Aorta (tissue), 5 donors: ENCODE data around the gene SYNGR4. TPM values are rescaled to one million over a fixed set of nuclear protein-coding genes. Genes with fewer than 3 reads are reported as not detected.

ENCODE experiments used
- ATAC-seq: fragments of 200-7000 bp; cut with Tn5 transposase; one replicate; pipeline ENCODE4 v1.9.1; 2022; ENCODE audit warnings: moderate library complexity; ENCODE audit not compliant: low FRiP score
- DNase-seq, 2 donors: peaks; one replicate each; pipeline ENCODE4 v3.0.0-alpha.2; 2020
- H3K27ac ChIP-seq, 2 donors: one replicate each; pipeline ENCODE4 v1.5.1; 2013; ENCODE audit warnings: low read length in 2 of 2, mild to moderate bottlenecking in 2 of 2, moderate library complexity in 2 of 2, control low read depth in 1 of 2, inconsistent platforms in 1 of 2, low read depth in 1 of 2
- H3K27me3 ChIP-seq, 2 donors: one replicate each; pipeline ENCODE4 v1.6.1; 2013; ENCODE audit warnings: control low read depth in 1 of 2, low read length in 1 of 2, mild to moderate bottlenecking in 1 of 2, moderate library complexity in 1 of 2; ENCODE audit not compliant: insufficient read depth in 2 of 2, control insufficient read depth in 1 of 2
- H3K36me3 ChIP-seq, 2 donors: one replicate each; pipeline ENCODE4 v1.6.1; 2013; ENCODE audit warnings: control low read depth in 1 of 2, low read length in 1 of 2, mild to moderate bottlenecking in 1 of 2; ENCODE audit not compliant: insufficient read depth in 2 of 2, control insufficient read depth in 1 of 2
- H3K4me1 ChIP-seq, 2 donors: one replicate each; pipeline ENCODE4 v1.6.1; 2013; ENCODE audit warnings: low read length in 2 of 2, control low read depth in 1 of 2, mild to moderate bottlenecking in 1 of 2, moderate library complexity in 1 of 2; ENCODE audit not compliant: insufficient read depth in 2 of 2, control insufficient read depth in 1 of 2
- H3K4me3 ChIP-seq, 2 donors: one replicate each; pipeline ENCODE4 v1.5.1; 2013; ENCODE audit warnings: low read length in 2 of 2, control low read depth in 1 of 2, mild to moderate bottlenecking in 1 of 2
- H3K9me3 ChIP-seq: one replicate; pipeline ENCODE4 v1.6.1; 2013; ENCODE audit warnings: mild to moderate bottlenecking, low read length; ENCODE audit not compliant: control insufficient read depth
- WGBS, 2 donors: extraction: QIAGEN DNeasy Blood & Tissue Kit; methylation state at CpG; one replicate each; pipeline ENCODE4 v1.1.7; 2013; 5-methylcytosine and 5-hydroxymethylcytosine counted together
- intact Hi-C, 2 donors: fragments of 100-400 bp; cut with DNase I; formaldehyde crosslinking; loops; one replicate each; pipeline versions ENCODE4 v1.14.2 to v1.15.0; 2022
- polyA plus RNA-seq, 2 donors: library from polyadenylated mRNA; stranded (reverse); fragments of 200-250 nt; gene quantifications; one replicate each; pipeline ENCODE4 v1.2.3, GENCODE V29; 2013
- total RNA-seq, 2 donors: library from RNA; stranded (reverse); fragmentation: NEBNext Ultra II Directional; extraction: Animal tissue kit (Norgen Biotek cat#: 25700); gene quantifications; one replicate each; pipeline ENCODE4 v1.2.1, GENCODE V29; 2021
- donor health status: healthy with polysubstance abuse.
- donor health status: Bipolar disorder and iron deficiency.
- donor health status: DM: no; HTN: no; CAD: no.
- donor health status: DM: no; HTN: no; CAD: no.
- donor health status: DM: yes; HTN: yes; CAD: no.

Gene SYNGR4
- total and polyA plus RNA-seq, 4 donors, result not detected

DNA sequence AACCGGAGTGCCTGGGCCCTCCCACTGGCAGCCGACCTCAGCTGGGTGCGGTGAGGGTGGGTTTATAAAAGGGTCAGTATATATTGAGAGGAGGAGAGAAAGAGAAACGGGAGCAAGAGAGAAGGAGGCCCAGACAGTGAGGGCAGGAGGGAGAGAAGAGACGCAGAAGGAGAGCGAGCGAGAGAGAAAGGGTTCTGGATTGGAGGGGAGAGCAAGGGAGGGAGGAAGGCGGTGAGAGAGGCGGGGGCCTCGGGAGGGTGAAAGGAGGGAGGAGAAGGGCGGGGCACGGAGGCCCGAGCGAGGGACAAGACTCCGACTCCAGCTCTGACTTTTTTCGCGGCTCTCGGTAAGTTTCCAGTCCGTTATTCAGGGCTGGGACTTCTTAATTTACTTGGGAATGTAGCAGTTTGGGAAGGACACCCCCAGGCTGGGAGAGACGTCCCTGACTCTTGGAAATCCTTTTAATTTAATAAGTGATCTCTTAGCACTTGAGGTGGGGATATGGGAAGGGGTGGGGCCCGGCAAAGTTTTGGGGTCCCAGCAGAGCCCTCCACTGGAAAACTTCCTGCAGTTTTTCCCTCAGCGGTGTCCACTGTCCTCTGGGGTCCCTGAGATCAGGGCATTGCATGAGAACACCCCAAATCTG is 38.8 kb upstream of the SYNGR4 start, which contains the start of gene EMP3:
Gene EMP3 (plus strand): TSS at position 288 of the 646 bp plus-strand sequence. CDS start 1,293 bp downstream, outside the sequence.
- peak within 1 kb of the TSS; percentile 56 to 82 for H3K4me3 ChIP-seq
- intact Hi-C loops, result loop anchor here in 1 of 2 donors (10.0 kb wide), 1 partner anchor 119 kb away; the partner anchor contains the start of gene GRWD1
- 0 to 1% methylated on average over 22 of the region's 22 CpGs for WGBS, 2 donors
- DNase-seq (peak; percentile 92 to 94), ATAC-seq (peak; percentile 80)
- no peaks in the 10 kb centered on the region for H3K4me1 ChIP-seq
- H3K9me3 ChIP-seq, result no peaks in the 10 kb centered on the region
- peak within 1 kb of the TSS in 1 of 2 donors; percentile 82 for H3K27ac ChIP-seq
- H3K27me3 ChIP-seq, result no peaks in the 10 kb centered on the region
- no peaks in the 10 kb centered on the region for H3K36me3 ChIP-seq

DNA sequence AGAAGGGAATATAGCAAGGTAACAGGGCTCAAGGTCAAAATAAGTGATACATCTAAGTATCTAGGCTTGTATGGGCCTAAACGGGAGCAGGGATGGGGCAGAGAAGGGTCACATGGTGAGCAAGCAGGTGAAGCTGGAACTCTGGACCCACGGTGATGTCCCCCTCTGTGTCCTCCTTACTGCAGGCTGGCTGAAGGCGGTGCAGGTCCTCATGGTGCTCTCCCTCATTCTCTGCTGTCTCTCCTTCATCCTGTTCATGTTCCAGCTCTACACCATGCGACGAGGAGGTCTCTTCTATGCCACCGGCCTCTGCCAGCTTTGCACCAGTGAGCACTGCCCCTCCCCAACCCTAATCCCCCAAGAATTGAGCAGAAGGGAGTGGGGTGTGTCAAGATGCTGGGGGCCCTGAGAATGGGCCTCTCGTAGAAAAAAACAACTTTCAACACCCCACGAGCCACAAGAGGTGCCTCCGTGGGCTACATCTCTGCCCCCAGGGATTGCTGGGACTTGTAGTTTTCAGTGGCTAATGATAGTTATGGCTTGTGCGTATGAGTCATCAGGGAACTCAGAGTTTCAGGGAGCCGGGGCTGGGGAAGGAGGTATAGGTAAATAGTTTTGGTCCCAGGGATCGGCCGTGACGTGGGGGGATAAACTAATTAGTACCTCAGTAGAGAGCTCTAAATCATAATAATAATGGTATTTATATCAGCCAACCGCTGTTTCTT is 34.8 kb upstream of the SYNGR4 start:
- Histone ChIP-seq H3K27ac (no peak overlapping the region), H3K36me3 (no peaks in the 10 kb centered on the region), H3K4me3 (no peak overlapping the region), H3K4me1 (no peaks in the 10 kb centered on the region), H3K9me3 (no peaks in the 10 kb centered on the region), H3K27me3 (no peaks in the 10 kb centered on the region)
- DNase-seq (no peak), ATAC-seq (no peak)
- WGBS, 2 donors, result 73 to 77% methylated on average over 15 of the region's 15 CpGs
- intact Hi-C loops, result loop anchor here in 1 of 2 donors (10.0 kb wide), 1 partner anchor 115 kb away; the partner anchor contains the start of gene GRWD1

GRCh38 chr19:48330012-48330681 is 34.0 kb upstream of the SYNGR4 start:
- no peaks in the 10 kb centered on the region for H3K4me1 ChIP-seq
- no peak overlapping the region for H3K27ac ChIP-seq
- no peaks in the 10 kb centered on the region for H3K36me3 ChIP-seq
- intact Hi-C loops, result loop anchor here in 1 of 2 donors (10.0 kb wide), 2 partner anchors 65 to 255 kb away; no protein-coding TSS in a partner anchor
- ATAC-seq (no peak), DNase-seq (peak; percentile 77 to 83)
- H3K27me3 ChIP-seq, result no peaks in the 10 kb centered on the region
- H3K4me3 ChIP-seq, result no peak overlapping the region
- 71 to 72% methylated on average over 40 to 41 of the region's 41 CpGs for WGBS, 2 donors
- H3K9me3 ChIP-seq, result no peaks in the 10 kb centered on the region

GRCh38 chr19:48332351-48332661 is 31.9 kb upstream of the SYNGR4 start:
- no peaks in the 10 kb centered on the region for H3K36me3 ChIP-seq
- WGBS, 2 donors, result 60 to 69% methylated on average over 6 of the region's 6 CpGs
- H3K9me3 ChIP-seq, result no peaks in the 10 kb centered on the region
- ATAC-seq, result no peak
- no peak for DNase-seq
- peak overlapping the region in 1 of 2 donors; percentile 34 for H3K27ac ChIP-seq
- no peaks in the 10 kb centered on the region for H3K27me3 ChIP-seq
- H3K4me1 ChIP-seq, result no peaks in the 10 kb centered on the region
- intact Hi-C loops, result loop anchor here in 1 of 2 donors (10.0 kb wide), 2 partner anchors 68 to 252 kb away; no protein-coding TSS in a partner anchor
- H3K4me3 ChIP-seq, result no peak overlapping the region

DNA sequence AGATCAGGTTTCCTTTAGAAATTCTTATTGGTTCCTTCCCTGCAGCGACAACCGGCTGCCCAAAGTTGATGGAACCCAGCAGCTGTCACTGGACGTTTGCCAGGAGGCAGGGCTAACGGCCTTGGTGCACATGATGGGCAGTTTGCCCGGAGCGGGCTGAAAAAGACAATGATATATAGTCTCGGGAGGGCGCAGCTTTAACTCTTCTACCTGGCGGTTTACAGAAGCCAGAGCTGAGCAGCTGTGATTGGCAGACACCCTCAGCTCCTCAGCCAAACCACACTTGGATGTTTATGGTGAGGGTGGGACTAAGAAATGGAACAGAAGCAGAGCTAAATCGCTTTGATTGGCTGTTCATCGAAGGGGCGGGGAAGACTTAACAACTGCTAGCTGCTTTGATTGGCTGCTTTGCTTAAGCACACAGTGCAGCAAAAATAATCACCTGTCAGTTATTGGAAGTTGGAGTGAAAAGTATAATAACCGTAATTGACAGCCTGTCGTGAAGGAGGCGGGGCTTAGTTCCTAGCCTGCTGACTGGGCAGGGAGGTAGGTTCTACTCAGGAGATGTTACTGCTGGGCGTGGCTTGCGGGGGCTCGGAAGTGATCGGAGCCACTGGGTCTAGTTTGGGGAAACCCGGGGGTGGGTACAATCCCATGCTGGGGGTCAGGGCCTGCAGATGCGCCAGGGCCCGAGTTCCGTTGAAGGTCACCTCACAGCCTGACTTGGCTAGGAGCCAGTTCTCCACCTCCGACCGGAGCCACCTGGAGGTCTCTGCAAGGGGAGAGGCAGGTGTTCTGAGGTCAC is 31.3 kb upstream of the SYNGR4 start:
- intact Hi-C loops, result loop anchor here in 1 of 2 donors (10.0 kb wide), 2 partner anchors 68 to 252 kb away; no protein-coding TSS in a partner anchor
- Histone ChIP-seq H3K27me3 (no peaks in the 10 kb centered on the region), H3K4me3 (no peak overlapping the region), H3K27ac (peak overlapping the region in 1 of 2 donors; percentile 41), H3K36me3 (no peaks in the 10 kb centered on the region), H3K4me1 (no peaks in the 10 kb centered on the region), H3K9me3 (no peaks in the 10 kb centered on the region)
- WGBS, 2 donors, result 1 to 2% methylated on average over 23 to 25 of the region's 25 CpGs
- peak; percentile 81 for ATAC-seq
- DNase-seq, result peak; percentile 90 to 92

DNA sequence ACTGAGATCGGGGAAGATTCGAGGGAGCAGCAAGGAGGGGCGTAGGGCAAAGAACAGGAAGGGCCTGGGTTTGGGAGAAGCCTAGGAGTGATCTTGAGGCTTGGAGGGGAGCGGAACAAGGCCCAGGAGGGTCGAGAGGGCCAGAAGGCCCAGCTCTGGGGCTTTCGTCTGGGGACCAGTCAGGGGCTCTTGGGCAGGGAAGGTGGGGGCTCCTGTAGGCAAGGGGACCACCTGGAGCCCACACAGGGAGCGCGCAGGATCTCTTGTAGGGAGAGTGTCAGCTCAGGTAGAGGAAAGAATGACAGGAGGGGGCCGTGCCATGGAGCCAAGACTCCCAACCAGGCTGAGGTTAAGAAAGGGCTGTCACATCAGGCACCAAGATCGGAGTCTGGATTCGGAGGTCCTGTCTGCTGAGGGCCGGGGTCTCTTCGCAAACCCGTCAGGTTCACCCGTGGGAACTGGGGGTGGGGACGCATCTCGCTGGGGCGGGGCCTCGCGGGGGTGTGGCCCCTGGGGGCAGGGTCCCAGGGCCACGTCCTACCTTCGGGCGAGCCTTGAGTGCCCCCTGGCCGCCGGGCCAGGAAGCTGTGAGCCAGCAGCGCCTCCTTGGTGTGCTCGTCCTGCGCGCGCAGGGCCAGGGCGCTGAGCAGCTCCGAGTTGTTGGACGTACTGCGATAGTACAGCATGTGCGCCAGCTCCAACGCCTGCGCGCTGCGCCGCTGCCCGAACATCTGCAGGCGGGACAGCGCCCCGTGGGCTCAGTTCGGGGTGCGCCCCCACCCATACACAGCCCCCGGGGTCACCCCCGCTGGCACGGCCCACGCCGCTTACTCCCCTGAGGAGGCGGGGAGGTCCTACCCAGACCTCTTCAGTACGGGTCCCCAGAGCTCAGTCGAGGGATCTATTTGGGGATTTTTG is 30.4 kb upstream of the SYNGR4 start:
- Histone ChIP-seq H3K4me3 (no peak overlapping the region), H3K27me3 (no peaks in the 10 kb centered on the region), H3K27ac (peak overlapping the region in 1 of 2 donors; percentile 41), H3K36me3 (no peaks in the 10 kb centered on the region), H3K9me3 (no peaks in the 10 kb centered on the region), H3K4me1 (no peaks in the 10 kb centered on the region)
- WGBS, 2 donors, result 9 to 10% methylated on average over 52 to 54 of the region's 54 CpGs
- DNase-seq (peak; percentile 96), ATAC-seq (peak; percentile 93)
- intact Hi-C loops, result loop anchor here in 1 of 2 donors (2.0 to 10.0 kb wide), 3 partner anchors 15 to 251 kb away; no protein-coding TSS in a partner anchor

DNA sequence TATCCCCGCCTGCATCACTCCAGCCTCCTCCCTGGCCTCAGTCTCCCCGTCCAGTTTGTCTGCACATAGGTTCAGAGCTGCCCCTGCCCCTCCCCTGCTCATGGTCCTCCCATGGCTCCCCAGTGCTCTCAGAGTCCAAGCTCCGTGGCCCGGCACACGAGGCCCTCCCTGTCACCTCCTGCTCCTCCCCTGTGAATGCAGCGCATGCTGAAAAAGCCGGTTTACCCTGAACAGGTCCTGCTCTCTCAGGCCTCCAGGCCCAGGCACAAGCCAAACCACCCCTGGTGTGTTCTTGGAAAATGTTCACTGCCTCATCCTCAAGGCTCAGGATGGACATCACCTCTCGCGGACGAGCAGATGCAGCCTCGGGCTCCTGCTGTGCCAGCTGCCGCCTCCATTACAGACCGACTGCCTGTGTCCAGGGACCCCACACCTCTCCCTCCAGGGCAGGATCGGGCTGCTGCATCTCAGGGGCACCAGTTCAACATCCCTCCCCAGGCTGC is 25.9 kb upstream of the SYNGR4 start:
- no peaks in the 10 kb centered on the region for H3K4me1 ChIP-seq
- H3K27me3 ChIP-seq, result no peaks in the 10 kb centered on the region
- no peaks in the 10 kb centered on the region for H3K36me3 ChIP-seq
- ATAC-seq, result no peak
- H3K4me3 ChIP-seq, result no peak overlapping the region
- DNase-seq, result no peak
- H3K27ac ChIP-seq, result no peak overlapping the region
- intact Hi-C loops, result loop anchor here in 1 of 2 donors (10.0 kb wide), 2 partner anchors 74 to 246 kb away; no protein-coding TSS in a partner anchor
- 90 to 93% methylated on average over 14 of the region's 14 CpGs for WGBS, 2 donors
- no peaks in the 10 kb centered on the region for H3K9me3 ChIP-seq
